Suprapubic skin (tissue), 4 donors: ENCODE data around the gene PTX4. TPM values are rescaled to one million over a fixed set of nuclear protein-coding genes. Genes with fewer than 3 reads are reported as not detected.

Experiments
- DNase-seq, 2 donors: peaks; one replicate each; pipeline ENCODE4 v3.0.0-alpha.2; 2019; ENCODE audit warnings: low spot score in 2 of 2
- H3K27ac ChIP-seq: fragments of 200-600 bp; sonication (generic); one replicate; pipeline ENCODE4 v1.5.1; 2019
- H3K27me3 ChIP-seq: fragments of 200-600 bp; sonication (generic); one replicate; pipeline ENCODE4 v1.5.1; 2019
- H3K36me3 ChIP-seq: fragments of 200-600 bp; sonication (generic); one replicate; pipeline ENCODE4 v1.5.1; 2019
- H3K4me1 ChIP-seq: fragments of 200-600 bp; sonication (generic); one replicate; pipeline ENCODE4 v1.5.1; 2019
- H3K4me3 ChIP-seq: fragments of 200-600 bp; sonication (generic); one replicate; pipeline ENCODE4 v1.5.1; 2019; ENCODE audit warnings: mild to moderate bottlenecking
- H3K9me3 ChIP-seq: fragments of 200-600 bp; sonication (generic); one replicate; pipeline ENCODE4 v1.5.1; 2019
- CTCF ChIP-seq, 2 donors: fragments of 200-600 bp in 1 of 2; fragments of 450-650 bp in 1 of 2; sonication (generic) in 1 of 2; IDR thresholded peaks; one replicate each; pipeline ENCODE4 v1.5.1; 2016 to 2019; ENCODE audit warnings: antibody characterized with exemption in 2 of 2, mild to moderate bottlenecking in 1 of 2, moderate library complexity in 1 of 2
- EP300 ChIP-seq: sonication (generic); formaldehyde crosslinking; IDR thresholded peaks from one replicate; pipeline ENCODE4 v1.6.1; 2017; ENCODE audit warnings: antibody characterized with exemption
- POLR2A ChIP-seq, 2 donors: fragments of 450-650 bp; IDR thresholded peaks; one replicate each; pipeline ENCODE4 v1.6.1; 2017; ENCODE audit warnings: antibody characterized with exemption in 2 of 2, mild to moderate bottlenecking in 2 of 2, moderate library complexity in 2 of 2
- POLR2AphosphoS5 ChIP-seq, 3 donors: sonication (generic); formaldehyde crosslinking; IDR thresholded peaks; one replicate each; pipeline ENCODE4 v1.6.1; 2017; ENCODE audit warnings: antibody characterized with exemption in 3 of 3
- WGBS: methylation state at CpG from one replicate; pipeline ENCODE4 v1.1.5; 2018; 5-methylcytosine and 5-hydroxymethylcytosine counted together
- total RNA-seq, 4 donors: library from RNA; depleted of rRNA; stranded (reverse); fragments of >200 nt; gene quantifications; one replicate each; pipeline ENCODE4 v1.1.0, GENCODE V29; 2016

PTX4 gene
- total RNA-seq, 4 donors from 2014 or later, result not detected

GRCh38 chr16:1514507-1514906 is 25.8 kb upstream of the PTX4 start:
- DNase-seq, result no peak
- 63% methylated on average over 3 of the region's 3 CpGs for WGBS
- Histone ChIP-seq H3K9me3 (no peaks in the 10 kb centered on the region), H3K4me1 (no peaks in the 10 kb centered on the region), H3K4me3 (no peak overlapping the region), H3K27me3 (no peaks in the 10 kb centered on the region), H3K36me3 (peaks cover 40% of the 10 kb centered on the region), H3K27ac (no peak overlapping the region)
- TF ChIP-seq CTCF (IDR thresholded peaks at IDR 0.05) (no peak), EP300 (no peak), POLR2A (IDR thresholded peaks at IDR 0.05) (no peak), POLR2AphosphoS5 (IDR thresholded peaks at IDR 0.05) (no peak)

GRCh38 chr16:1512774-1513173 is 24.0 kb upstream of the PTX4 start:
- Histone ChIP-seq H3K27ac (no peak overlapping the region), H3K36me3 (peaks cover 23% of the 10 kb centered on the region), H3K9me3 (no peaks in the 10 kb centered on the region), H3K27me3 (no peaks in the 10 kb centered on the region), H3K4me3 (no peak overlapping the region), H3K4me1 (no peaks in the 10 kb centered on the region)
- TF ChIP-seq POLR2AphosphoS5 (IDR thresholded peaks at IDR 0.05), result no peak
- WGBS, result 71% methylated on average over 15 of the region's 15 CpGs
- no peak for DNase-seq

- Histone ChIP-seq H3K4me3 (no peak overlapping the region), H3K36me3 (peaks cover 27% of the 10 kb centered on the region), H3K9me3 (no peaks in the 10 kb centered on the region), H3K27ac (no peak overlapping the region), H3K27me3 (no peaks in the 10 kb centered on the region), H3K4me1 (no peaks in the 10 kb centered on the region)
- 75% methylated on average over 30 of the region's 30 CpGs for WGBS
- no peak for TF ChIP-seq EP300
- no peak for TF ChIP-seq POLR2AphosphoS5 (IDR thresholded peaks at IDR 0.05)
- no peak for TF ChIP-seq POLR2A (IDR thresholded peaks at IDR 0.05)
- TF ChIP-seq CTCF (IDR thresholded peaks at IDR 0.05), result no peak
- no peak for DNase-seq
These were observed 23.2 kb upstream of the PTX4 start for GRCh38 chr16:1511662-1512569.

GRCh38 chr16:1510941-1511351 is 22.2 kb upstream of the PTX4 start:
- H3K27ac ChIP-seq, result no peak overlapping the region
- no peak for TF ChIP-seq POLR2A (IDR thresholded peaks at IDR 0.05)
- TF ChIP-seq CTCF (IDR thresholded peaks at IDR 0.05), result no peak
- no peak for TF ChIP-seq POLR2AphosphoS5 (IDR thresholded peaks at IDR 0.05)
- TF ChIP-seq EP300, result no peak
- 100% methylated on average over 10 of the region's 26 CpGs for WGBS
- no peaks in the 10 kb centered on the region for H3K4me1 ChIP-seq
- no peaks in the 10 kb centered on the region for H3K9me3 ChIP-seq
- H3K36me3 ChIP-seq, result peaks cover 36% of the 10 kb centered on the region
- no peak overlapping the region for H3K4me3 ChIP-seq
- no peaks in the 10 kb centered on the region for H3K27me3 ChIP-seq
- no peak for DNase-seq

GRCh38 chr16:1510272-1510671 is 21.5 kb upstream of the PTX4 start:
- no peak for DNase-seq
- Histone ChIP-seq H3K27me3 (no peaks in the 10 kb centered on the region), H3K9me3 (no peaks in the 10 kb centered on the region), H3K4me3 (no peak overlapping the region), H3K36me3 (peaks cover 41% of the 10 kb centered on the region), H3K4me1 (no peaks in the 10 kb centered on the region), H3K27ac (no peak overlapping the region)
- TF ChIP-seq POLR2AphosphoS5 (IDR thresholded peaks at IDR 0.05), result no peak
- TF ChIP-seq CTCF (IDR thresholded peaks at IDR 0.05), result no peak
- no peak for TF ChIP-seq POLR2A (IDR thresholded peaks at IDR 0.05)
- no peak for TF ChIP-seq EP300
- WGBS, result 81% methylated on average over 10 of the region's 10 CpGs
